HG03095 (cell line): ENCODE data around the gene PRSS3.
"Not testable (repeated sequence)": the region's sequence is repeated elsewhere in the genome, so short reads cannot be mapped to it uniquely, and the experiment has no call there.

Experiments used
- ATAC-seq: cut with Tn5 transposase; IDR thresholded peaks from one replicate; pipeline ENCODE4 v1.9.1; 2021; ENCODE audit warnings: moderate library complexity; ENCODE audit not compliant: unreplicated experiment

Gene PRSS3

GRCh38 chr9:33785914-33786313, 9.4 kb upstream of the PRSS3 start:
- no peak for ATAC-seq

DNA sequence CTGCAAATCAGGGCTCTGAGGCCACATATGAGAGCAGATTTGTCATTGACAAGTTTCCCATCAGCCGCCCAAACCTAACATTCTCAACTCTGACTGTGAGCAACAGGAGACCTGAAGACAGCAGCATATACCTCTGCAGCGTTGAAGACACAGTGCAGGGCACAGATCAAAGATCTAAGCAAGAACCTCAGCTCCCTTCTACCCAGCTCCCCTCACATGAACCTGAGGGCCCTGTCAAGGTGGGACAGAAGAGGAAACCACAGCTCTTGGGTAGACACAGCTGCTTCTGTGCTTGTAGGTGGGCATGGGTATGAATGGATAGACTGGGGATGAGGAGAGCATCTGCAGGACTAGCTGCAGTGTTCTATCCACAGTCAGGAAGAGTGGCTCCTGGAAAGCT, 8.7 kb upstream of the PRSS3 start:
- no peak for ATAC-seq

GRCh38 chr9:33787839-33788238, 7.5 kb upstream of the PRSS3 start:
- ATAC-seq = no peak

GRCh38 chr9:33789429-33789828, 5.9 kb upstream of the PRSS3 start:
- ATAC-seq = not testable (repeated sequence)

DNA sequence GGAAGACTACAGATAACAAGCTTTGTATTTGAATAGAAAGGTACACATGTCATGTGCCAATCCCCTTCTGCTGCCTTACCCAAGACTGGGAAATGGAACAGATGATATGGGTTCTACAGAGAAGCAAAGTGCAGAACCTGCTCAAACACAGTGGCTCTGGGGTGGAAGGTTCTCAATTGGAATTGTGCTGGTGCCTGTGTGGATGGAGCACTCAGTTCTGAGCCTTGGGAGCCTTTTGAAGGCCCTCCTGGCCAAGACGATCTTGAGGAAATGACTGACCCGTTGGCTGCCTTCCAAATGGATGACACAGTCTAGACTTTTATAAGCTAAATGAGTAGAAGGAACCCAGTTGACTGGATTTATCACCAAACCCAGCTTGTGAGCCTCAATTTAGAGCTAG, 4.2 kb upstream of the PRSS3 start:
- no peak for ATAC-seq

- not testable (repeated sequence) for ATAC-seq
Measured at GRCh38 chr9:33793496-33793895, 1.9 kb upstream of the PRSS3 start.

GRCh38 chr9:33794560-33794959, 801 bp upstream of the PRSS3 start:
- no peak for ATAC-seq

GRCh38 chr9:33795819-33796218, 458 bp downstream of the PRSS3 start:
- ATAC-seq = no peak

- not testable (repeated sequence) for ATAC-seq
Measured at GRCh38 chr9:33796679-33797078, 1.3 kb downstream of the PRSS3 start.

DNA sequence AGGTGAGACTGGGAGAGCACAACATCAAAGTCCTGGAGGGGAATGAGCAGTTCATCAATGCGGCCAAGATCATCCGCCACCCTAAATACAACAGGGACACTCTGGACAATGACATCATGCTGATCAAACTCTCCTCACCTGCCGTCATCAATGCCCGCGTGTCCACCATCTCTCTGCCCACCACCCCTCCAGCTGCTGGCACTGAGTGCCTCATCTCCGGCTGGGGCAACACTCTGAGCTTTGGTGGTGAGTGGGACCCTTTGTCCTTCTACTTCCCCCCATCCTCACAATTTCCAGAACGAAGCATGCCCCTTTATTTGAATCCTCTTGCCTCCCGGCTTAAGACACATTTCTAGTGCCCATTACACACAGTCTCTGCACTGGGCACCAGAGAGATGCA, 2.5 kb downstream of the PRSS3 start:
- no peak for ATAC-seq

DNA sequence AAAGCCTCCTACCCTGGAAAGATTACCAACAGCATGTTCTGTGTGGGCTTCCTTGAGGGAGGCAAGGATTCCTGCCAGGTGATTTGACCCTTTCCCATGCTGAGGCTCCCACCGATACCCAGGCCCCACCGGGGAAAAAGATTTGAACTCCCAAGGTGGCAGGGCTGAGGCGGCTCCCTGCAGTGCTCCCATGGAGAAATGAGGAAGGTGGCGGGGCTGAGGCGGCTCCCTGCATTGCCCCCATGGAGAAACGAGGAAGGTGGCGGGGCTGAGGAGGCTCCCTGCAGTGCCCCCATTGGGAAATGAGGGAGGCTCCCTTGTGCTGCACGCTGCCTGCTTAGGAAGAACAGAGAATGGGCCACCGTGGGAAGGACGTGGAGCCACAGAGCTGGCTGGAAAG, 3.2 kb downstream of the PRSS3 start:
- no peak for ATAC-seq

DNA sequence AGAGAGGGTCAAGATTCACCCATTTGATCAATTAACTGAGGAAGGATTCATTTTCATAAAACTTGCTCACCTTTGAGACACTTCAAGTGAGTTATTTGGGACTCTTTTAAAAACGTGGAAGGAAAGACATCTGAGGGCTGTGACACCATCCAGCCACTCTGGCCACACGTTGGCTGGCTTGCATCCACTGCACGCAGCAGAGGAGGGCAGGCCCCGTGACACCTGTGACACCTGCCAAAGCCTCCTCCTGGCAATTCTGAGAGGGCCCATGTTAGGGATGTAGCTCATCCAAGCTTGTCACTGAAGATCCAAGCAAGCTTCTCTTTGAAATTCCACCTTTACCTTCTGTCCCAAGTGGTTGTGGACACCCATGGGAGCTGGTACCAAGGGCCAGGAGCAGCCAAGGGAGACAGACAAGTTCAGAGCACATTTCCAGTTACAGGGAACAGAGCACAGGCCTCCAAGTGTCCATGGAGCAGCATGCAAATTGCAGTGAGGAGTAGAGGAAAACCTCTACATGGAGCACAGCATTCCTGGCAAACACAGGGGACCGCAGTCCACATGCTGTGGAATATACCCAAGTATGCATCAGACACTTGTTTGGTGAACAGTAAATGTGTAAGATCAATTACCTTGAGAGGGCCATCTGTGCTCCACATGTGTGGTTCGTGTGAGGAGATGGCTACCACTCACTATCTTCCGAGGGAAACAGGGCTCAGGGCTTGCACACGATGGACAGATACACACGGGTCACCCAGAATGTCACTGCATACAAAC, 4.8 kb downstream of the PRSS3 start:
- no peak for ATAC-seq

- ATAC-seq = no peak
Measured at GRCh38 chr9:33800886-33801285, 5.5 kb downstream of the PRSS3 start.

DNA sequence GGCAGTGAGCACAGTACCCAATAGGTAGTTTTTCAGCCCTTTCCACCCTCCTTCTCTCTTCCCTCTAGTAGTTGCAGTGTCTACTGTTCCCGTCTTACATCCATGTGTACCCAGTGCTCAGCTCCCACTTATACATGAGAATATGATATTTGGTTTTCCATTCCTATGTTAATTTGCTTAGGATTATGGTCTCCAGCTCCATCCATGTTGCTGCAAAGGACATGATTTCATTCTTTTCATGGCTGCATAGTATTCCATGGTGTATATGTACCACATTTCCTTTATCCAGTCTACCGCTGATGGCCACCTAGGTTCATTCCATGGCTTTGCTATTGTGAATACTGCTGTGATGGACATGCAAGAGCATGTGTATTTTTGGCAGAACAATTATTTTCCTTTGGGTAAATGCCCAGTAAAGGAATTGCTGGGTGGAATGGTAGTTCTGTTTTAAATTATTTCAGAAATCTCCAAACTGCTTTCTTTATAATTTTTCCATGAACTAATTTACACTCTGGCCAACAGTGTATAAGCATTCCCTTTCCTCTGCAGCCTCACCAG, 6.7 kb downstream of the PRSS3 start:
- not testable (repeated sequence) for ATAC-seq

DNA sequence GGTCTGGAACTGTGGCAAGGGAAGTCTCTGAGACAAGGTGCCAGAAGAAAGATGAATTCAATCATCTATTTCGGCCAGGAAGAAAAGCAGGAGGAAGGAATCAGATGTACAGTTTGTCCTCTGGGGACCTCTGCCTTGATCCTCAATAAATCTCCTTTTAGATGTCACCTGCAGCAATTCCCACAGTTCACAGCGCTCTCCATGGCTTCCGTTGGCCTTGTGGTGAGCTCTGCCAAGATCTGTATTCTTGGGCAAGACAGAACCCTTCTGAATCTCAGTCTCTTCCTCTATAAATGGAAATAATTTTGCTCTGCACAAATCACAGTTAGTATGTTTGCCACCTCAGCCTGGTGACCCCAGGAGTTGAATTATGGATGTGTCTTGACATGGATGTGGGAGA, 8.8 kb downstream of the PRSS3 start:
- not testable (repeated sequence) for ATAC-seq

DNA sequence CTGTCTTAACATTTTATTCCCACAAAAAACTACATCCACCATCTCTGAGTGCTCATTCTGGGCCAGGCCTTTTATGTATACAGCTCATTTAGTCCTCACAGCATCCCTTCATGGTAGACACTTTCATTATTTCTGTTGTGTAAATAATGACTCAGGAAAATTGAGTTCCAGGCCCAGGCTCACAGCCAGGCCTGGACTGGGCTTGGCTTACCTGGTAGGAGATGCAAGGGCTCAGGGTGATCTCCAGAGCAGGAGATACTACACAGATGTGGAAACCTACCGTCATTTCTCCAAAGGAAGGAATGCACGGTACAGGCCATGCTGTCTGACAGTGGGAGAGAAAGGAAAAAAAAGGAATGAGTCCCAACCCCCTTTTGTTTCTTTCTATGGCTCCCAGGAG, 11.8 kb downstream of the PRSS3 start:
- not testable (repeated sequence) for ATAC-seq

DNA sequence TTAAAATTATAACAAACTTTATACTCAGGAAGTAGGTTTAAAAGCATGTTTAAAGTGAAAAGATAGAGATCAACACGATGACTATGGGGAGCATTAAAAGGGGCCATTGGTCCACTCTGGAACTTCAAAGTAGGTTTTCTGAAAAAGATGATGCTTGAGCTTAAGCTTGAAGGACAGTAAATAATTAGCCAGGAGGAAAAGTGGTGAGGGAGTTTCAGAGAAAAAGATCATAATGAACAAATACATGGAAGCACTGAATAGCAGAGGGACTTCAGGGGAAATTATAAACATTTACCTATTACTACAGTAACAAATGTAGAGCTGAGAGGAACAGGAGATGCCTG, 13.6 kb downstream of the PRSS3 start:
- not testable (repeated sequence) for ATAC-seq

- no peak for ATAC-seq
Measured at GRCh38 chr9:33809506-33809905, 14.1 kb downstream of the PRSS3 start.

- ATAC-seq = no peak
Measured at GRCh38 chr9:33813712-33814641, 18.6 kb downstream of the PRSS3 start.

- no peak for ATAC-seq
Measured at GRCh38 chr9:33815781-33816180, 20.4 kb downstream of the PRSS3 start.

DNA sequence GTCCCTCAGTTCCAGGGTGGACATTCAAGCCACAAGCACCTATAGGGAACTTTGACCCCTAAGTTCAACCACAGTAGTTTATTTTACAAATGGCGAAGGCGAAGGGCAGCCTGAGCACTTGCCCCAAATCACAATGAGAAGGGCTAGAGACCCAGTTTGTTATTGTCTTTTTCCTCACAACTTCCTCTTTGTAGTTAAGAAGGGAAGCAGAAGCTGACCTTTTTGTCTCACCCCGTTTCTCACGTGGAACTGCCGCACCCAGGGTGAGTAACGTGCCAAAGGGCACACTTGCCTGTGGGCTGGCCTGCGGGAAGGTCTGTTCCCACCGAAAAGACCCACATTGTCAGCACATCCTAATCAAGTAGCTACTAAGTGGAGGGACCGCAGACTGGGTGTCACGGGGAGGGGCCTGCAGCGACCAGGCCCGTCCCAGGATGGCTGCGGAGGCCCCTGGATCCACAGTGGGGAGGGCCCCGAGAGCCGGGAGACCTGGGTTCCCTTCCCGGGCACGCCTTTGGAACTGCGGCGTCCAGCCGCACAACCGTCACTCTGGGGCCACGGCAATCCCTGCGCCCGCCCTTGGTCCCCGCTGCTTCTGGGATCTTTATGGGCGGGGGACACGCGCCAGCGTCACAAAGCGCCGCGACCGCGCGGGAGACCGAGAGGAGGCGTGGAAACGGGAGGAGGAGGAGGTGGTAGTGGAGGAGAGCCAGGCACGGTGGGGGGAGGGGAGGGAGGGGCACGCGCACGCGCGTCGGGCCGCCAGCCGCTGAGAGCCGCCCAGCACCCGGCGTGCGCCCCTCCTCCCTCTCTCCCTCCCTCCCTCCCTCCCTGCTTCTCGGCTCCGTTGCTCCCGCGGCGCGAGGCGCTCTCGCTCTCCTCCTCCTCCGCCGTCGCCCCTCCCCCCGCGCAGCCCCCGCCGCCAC, 21.2 kb downstream of the PRSS3 start, which contains the start of gene UBE2R2:
UBE2R2 (plus strand) TSS at position 834 of the 926 bp plus-strand sequence. CDS start 598 bp downstream, outside the sequence.
- peak; percentile 54 for ATAC-seq
